ENCODE data around the gene MAB21L4.

MAB21L4 gene

GRCh38 chr2:240836781-240837467 lies 59.0 kb downstream of the MAB21L4 start:
- peaks cover 7% of the 10 kb centered on the region for H3K27me3 Mint-ChIP-seq
- no peak overlapping the region for H3K4me3 Mint-ChIP-seq

More at GRCh38 chr2:240836781-240837467, 59.0 kb downstream of the MAB21L4 start:
- Mint-ChIP-seq H3K9me3 (no peaks in the 10 kb centered on the region), H3K4me1 (ENCODE audit: low read depth) (peaks cover under 1% of the 10 kb centered on the region), H3K27ac (no peak overlapping the region), H3K36me3 (ENCODE audit: low read depth) (no peaks in the 10 kb centered on the region)

Measured in stimulated activated naive CD8-positive, alpha-beta T cell treated with anti-CD3 and anti-CD28 coated beads, Interleukin-15, Interleukin-2, amounts not matched to agents 100 ng/mL and 50 ng/mL, for 24 hours (primary cell).